ENCODE data around the gene RIN2.

- TF ChIP-seq MAX (IDR thresholded peaks at IDR 0.05) = no peak
- TF ChIP-seq RAD21 (IDR thresholded peaks at IDR 0.05; ENCODE audit: low read depth) = no peak
- TF ChIP-seq CTCF (IDR thresholded peaks at IDR 0.05 in 2 of 3, conservative IDR thresholded peaks at IDR 0.05 in 1 of 3; ENCODE audit: borderline replicate concordance in 1 of 3, insufficient read depth in 1 of 3, low read depth in 2 of 3, low read length in 2 of 3) = no peak
Measured at GRCh38 chr20:19760371-19760721, 2.3 kb downstream of the RIN2 start.

Data from HCT116 (cell line).